Sigmoid colon (tissue), 4 donors: ENCODE results near the gene DAB2IP.

Source experiments
- CTCF ChIP-seq, 4 experiments: fragments of 450-650 bp in 3 of 4; fragments of 200-600 bp in 1 of 4; IDR thresholded peaks; one replicate each; pipeline ENCODE4 v1.5.1; 2016 to 2019; ENCODE audit warnings: antibody characterized with exemption in 4 of 4, mild to moderate bottlenecking in 3 of 4, moderate library complexity in 2 of 4
- EP300 ChIP-seq, 4 donors: sonication (generic); formaldehyde crosslinking; IDR thresholded peaks; one replicate each; pipeline ENCODE4 v1.6.1; 2017; ENCODE audit warnings: antibody characterized with exemption in 4 of 4
- POLR2A ChIP-seq, 2 donors: fragments of 450-650 bp; IDR thresholded peaks; one replicate each; pipeline ENCODE4 v1.6.1; 2016; ENCODE audit warnings: antibody characterized with exemption in 2 of 2, mild to moderate bottlenecking in 2 of 2, moderate library complexity in 2 of 2
- POLR2AphosphoS5 ChIP-seq, 4 donors: sonication (generic); formaldehyde crosslinking; IDR thresholded peaks; one replicate each; pipeline ENCODE4 v1.6.1; 2017; ENCODE audit warnings: antibody characterized with exemption in 4 of 4

DNA sequence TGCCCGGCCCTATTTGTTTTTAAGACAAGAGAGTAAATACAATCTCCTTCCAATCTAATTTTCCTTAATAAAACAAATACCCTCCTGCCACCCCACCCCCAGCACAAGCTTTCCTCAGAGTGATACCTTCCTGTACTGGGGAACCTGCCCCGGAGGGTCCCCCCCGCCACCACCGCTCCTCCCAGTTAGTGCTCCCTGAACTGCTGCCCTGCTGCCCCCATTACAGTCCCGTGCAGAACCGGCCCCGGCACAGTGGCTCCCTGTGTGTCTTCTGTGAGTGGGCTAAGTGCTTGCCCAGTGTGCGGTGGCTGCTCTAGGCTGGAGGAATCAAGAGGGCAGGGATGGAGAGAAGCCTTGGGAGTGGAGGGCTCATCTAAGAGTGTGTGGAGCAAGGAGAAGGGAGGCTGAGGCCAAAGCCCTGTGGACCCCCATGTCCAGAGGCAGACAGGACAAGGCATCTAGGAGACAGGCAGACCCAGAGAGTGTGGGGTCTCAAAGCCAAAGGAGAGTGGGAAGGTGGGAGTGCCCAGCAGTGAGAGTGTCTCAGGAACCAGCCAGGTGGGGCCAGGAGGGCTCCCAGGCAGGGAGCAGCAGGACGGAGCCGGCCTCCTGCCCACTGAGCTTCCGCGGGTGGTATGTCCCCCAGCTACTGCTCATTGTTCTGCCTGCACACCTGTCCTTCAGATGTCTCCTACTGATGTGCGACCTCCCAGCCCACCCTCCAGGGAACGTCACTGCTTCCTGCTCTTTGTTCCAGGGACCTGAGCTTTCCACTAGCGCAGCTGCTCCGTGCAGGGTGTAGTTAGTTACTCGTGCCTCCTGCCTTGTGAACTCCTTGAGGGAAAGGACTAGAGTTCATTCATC lies 129.0 kb downstream of the DAB2IP start:
- TF ChIP-seq CTCF (IDR thresholded peaks at IDR 0.05), result no peak
- no peak for TF ChIP-seq POLR2A (IDR thresholded peaks at IDR 0.05)
- TF ChIP-seq POLR2AphosphoS5 (IDR thresholded peaks at IDR 0.05), result no peak
- TF ChIP-seq EP300 (IDR thresholded peaks at IDR 0.05), result no peak
